CD14-positive monocyte (primary cell): ENCODE measurements around the gene THBS1. TPM values are rescaled to one million over a fixed set of nuclear protein-coding genes. Genes with fewer than 3 reads are reported as not detected.

Experiments
- DNase-seq, 3 donors: peaks; one replicate each; pipeline ENCODE4 v3.0.0-alpha.2; 2011 to 2022
- H2AFZ ChIP-seq: 2 replicates; pipeline ENCODE4 v1.6.0; 2012; ENCODE audit warnings: mild to moderate bottlenecking, low read depth, low read length, inconsistent platforms; ENCODE audit not compliant: insufficient read depth, poor library complexity, severe bottlenecking
- H3K27ac ChIP-seq, 2 donors: 1 replicate in 1 of 2; 2 replicates in 1 of 2; pipeline ENCODE4 v1.5.1; 2012 to 2013; ENCODE audit warnings: low read length in 2 of 2, control low read depth in 1 of 2, inconsistent platforms in 1 of 2, low read depth in 1 of 2, mild to moderate bottlenecking in 1 of 2
- H3K27me3 ChIP-seq, 2 donors: one replicate each; pipeline versions ENCODE4 v1.6.0 to v1.6.1; 2011 to 2013; ENCODE audit warnings: low read length in 2 of 2; ENCODE audit not compliant: control insufficient read depth in 2 of 2, insufficient read depth in 2 of 2
- H3K36me3 ChIP-seq, 2 donors: replicated peaks in 1 of 2; 1 replicate in 1 of 2; 2 replicates in 1 of 2; pipeline versions ENCODE4 v1.5.1 to v1.6.1; 2012 to 2013; ENCODE audit warnings: low read length in 2 of 2, control low read depth in 1 of 2, inconsistent platforms in 1 of 2, mild to moderate bottlenecking in 1 of 2; ENCODE audit not compliant: insufficient read depth in 2 of 2, control insufficient read depth in 1 of 2
- H3K4me1 ChIP-seq, 2 donors: 1 replicate in 1 of 2; 2 replicates in 1 of 2; pipeline versions ENCODE4 v1.5.1 to v1.6.1; 2012 to 2013; ENCODE audit warnings: low read length in 2 of 2, control low read depth in 1 of 2, inconsistent platforms in 1 of 2, mild to moderate bottlenecking in 1 of 2, moderate library complexity in 1 of 2; ENCODE audit not compliant: insufficient read depth in 2 of 2, control insufficient read depth in 1 of 2
- H3K4me2 ChIP-seq: replicated peaks from 2 replicates; pipeline ENCODE3; 2012; ENCODE audit warnings: low read length, moderate library complexity, mild to moderate bottlenecking; ENCODE audit not compliant: poor library complexity, severe bottlenecking; ENCODE audit errors: extremely low read depth
- H3K4me3 ChIP-seq, 3 experiments: fragments of 200-600 bp in 1 of 3; sonication (generic) in 1 of 3; replicated peaks in 1 of 3; 1 replicate in 2 of 3; 2 replicates in 1 of 3; pipeline ENCODE4 v1.5.1; 2011 to 2013; ENCODE audit warnings: low read length in 3 of 3, mild to moderate bottlenecking in 3 of 3, control low read depth in 2 of 3, low read depth in 2 of 3, inconsistent platforms in 1 of 3, moderate library complexity in 1 of 3
- H3K79me2 ChIP-seq: 2 replicates; pipeline ENCODE4 v1.6.0; 2012; ENCODE audit warnings: mild to moderate bottlenecking, control low read depth, inconsistent platforms, low read length, moderate library complexity; ENCODE audit not compliant: insufficient read depth
- H3K9ac ChIP-seq: 2 replicates; pipeline ENCODE4 v1.6.0; 2017; ENCODE audit warnings: low read length, mild to moderate bottlenecking; ENCODE audit not compliant: insufficient read depth, poor library complexity, severe bottlenecking
- H3K9me3 ChIP-seq, 2 donors: replicated peaks in 1 of 2; 1 replicate in 1 of 2; 2 replicates in 1 of 2; pipeline versions ENCODE4 v1.5.1 to v1.6.1; 2012 to 2013; ENCODE audit warnings: low read length in 2 of 2, control low read depth in 1 of 2; ENCODE audit not compliant: control insufficient read depth in 1 of 2, insufficient read depth in 1 of 2
- H4K20me1 ChIP-seq: 2 replicates; pipeline ENCODE4 v1.6.0; 2012; ENCODE audit warnings: mild to moderate bottlenecking, low read length, control low read depth, moderate library complexity; ENCODE audit not compliant: insufficient read depth
- H3K27ac Mint-ChIP-seq, 7 donors: one replicate each; pipeline ENCODE4 v1.8.0; 2020; ENCODE audit warnings: mild to moderate bottlenecking in 7 of 7, mixed read lengths in 7 of 7, moderate library complexity in 6 of 7, inconsistent platforms in 2 of 7
- H3K27me3 Mint-ChIP-seq, 3 donors: one replicate each; pipeline ENCODE4 v1.8.0; 2021 to 2022; ENCODE audit warnings: low read depth in 3 of 3, mild to moderate bottlenecking in 3 of 3, mixed read lengths in 3 of 3, moderate library complexity in 3 of 3, inconsistent platforms in 1 of 3
- H3K36me3 Mint-ChIP-seq, 2 donors: one replicate each; pipeline ENCODE4 v1.8.0; 2020; ENCODE audit warnings: mixed read lengths in 2 of 2, inconsistent platforms in 1 of 2, mild to moderate bottlenecking in 1 of 2
- H3K4me1 Mint-ChIP-seq: one replicate; pipeline ENCODE4 v1.8.0; 2020; ENCODE audit warnings: mild to moderate bottlenecking, mixed read lengths
- H3K4me3 Mint-ChIP-seq, 2 donors: one replicate each; pipeline ENCODE4 v1.8.0; 2020; ENCODE audit warnings: mild to moderate bottlenecking in 2 of 2, mixed read lengths in 2 of 2, moderate library complexity in 1 of 2
- H3K9me3 Mint-ChIP-seq, 7 donors: one replicate each; pipeline ENCODE4 v1.8.0; 2020 to 2022; ENCODE audit warnings: mixed read lengths in 7 of 7, mild to moderate bottlenecking in 6 of 7, moderate library complexity in 6 of 7, inconsistent platforms in 2 of 7
- CTCF ChIP-seq: fragments of 200-600 bp; IDR thresholded peaks from one replicate; pipeline ENCODE4 v1.8.0; 2022; ENCODE audit warnings: antibody characterized with exemption, mild to moderate bottlenecking
- WGBS: methylation state at CpG from one replicate; pipeline ENCODE4 v1.1.5; 2013; ENCODE audit warnings: missing lambda C conversion rate; ENCODE audit not compliant: insufficient coverage; 5-methylcytosine and 5-hydroxymethylcytosine counted together
- intact Hi-C, 2 donors: fragments of 100-400 bp; cut with micrococcal nuclease; formaldehyde crosslinking; loops; one replicate each; pipeline versions ENCODE4 v1.15.0 to v1.15.1; 2023
- polyA plus RNA-seq, 3 donors: library from polyadenylated mRNA; depleted of rRNA in 1 of 3; unstranded in 2 of 3; stranded (reverse) in 1 of 3; fragments of 300-500 nt in 2 of 3; fragments of >200 nt in 1 of 3; fragmentation: Illumina TruSeq in 2 of 3; gene quantifications; 1 replicate in 2 of 3; 2 replicates in 1 of 3; pipeline ENCODE4 v1.2.3, GENCODE V29; 2012 to 2021

Gene THBS1
- polyA plus RNA-seq, 3 donors = 0.52 to 151 (median 55.4) TPM

- Histone ChIP-seq H3K9me3 (no peaks in the 10 kb centered on the region), H3K79me2 (no peaks in the 10 kb centered on the region), H3K27me3 (peaks cover 8 to 17% of the 10 kb centered on the region in 2 donors), H3K9ac (no peak overlapping the region), H3K4me2 (no peak overlapping the region), H3K4me3 (no peak overlapping the region), H3K36me3 (no peaks in the 10 kb centered on the region), H3K27ac (no peak overlapping the region), H3K4me1 (peaks cover 0 to under 1% of the 10 kb centered on the region in 2 donors), H4K20me1 (no peaks in the 10 kb centered on the region), H2AFZ (no peak overlapping the region)
- Mint-ChIP-seq H3K27ac (no peak overlapping the region), H3K4me3 (no peak overlapping the region), H3K9me3 (peaks cover 0 to 2% (median 0%) of the 10 kb centered on the region in 7 donors), H3K27me3 (peaks cover 13 to 41% (median 19%) of the 10 kb centered on the region in 3 donors), H3K4me1 (peaks cover 13% of the 10 kb centered on the region), H3K36me3 (peaks cover 2 to 4% of the 10 kb centered on the region in 2 donors)
- no CpG with 5 or more reads among the region's 1 CpG for WGBS
- DNase-seq = peak in 1 of 3 donors; percentile 49
- intact Hi-C loops = loop anchor here in 1 of 2 donors (10.0 kb wide), 1 partner anchor 110 kb away; no protein-coding TSS in a partner anchor
- no peak for TF ChIP-seq CTCF
Observed at GRCh38 chr15:39574427-39574826, 6.5 kb upstream of the THBS1 start.

- no peaks in the 10 kb centered on the region for H3K79me2 ChIP-seq
- H3K4me1 Mint-ChIP-seq = peaks cover 20% of the 10 kb centered on the region
- H3K9me3 Mint-ChIP-seq = peaks cover 0 to 3% (median 0%) of the 10 kb centered on the region in 7 donors
- no peak for DNase-seq
- no peak overlapping the region for H3K27ac ChIP-seq
- no peak overlapping the region for H3K27ac Mint-ChIP-seq
- no CpG with 5 or more reads among the region's 6 CpGs for WGBS
- H3K4me2 ChIP-seq = no peak overlapping the region
- H3K36me3 ChIP-seq = no peaks in the 10 kb centered on the region
- H3K4me1 ChIP-seq = peaks cover 7 to 8% of the 10 kb centered on the region in 2 donors
- no peak overlapping the region for H3K4me3 Mint-ChIP-seq
- peaks cover 8 to 14% of the 10 kb centered on the region in 2 donors for H3K27me3 ChIP-seq
- TF ChIP-seq CTCF = no peak
- H3K27me3 Mint-ChIP-seq = peaks cover 15 to 44% (median 23%) of the 10 kb centered on the region in 3 donors
- no peaks in the 10 kb centered on the region for H3K9me3 ChIP-seq
- no peak overlapping the region for H3K9ac ChIP-seq
- peaks cover 2 to 4% of the 10 kb centered on the region in 2 donors for H3K36me3 Mint-ChIP-seq
- intact Hi-C loops = loop anchor here in 1 of 2 donors (5.0 to 10.0 kb wide), 2 partner anchors 110 to 758 kb away; no protein-coding TSS in a partner anchor
- H4K20me1 ChIP-seq = no peaks in the 10 kb centered on the region
- H2AFZ ChIP-seq = no peak overlapping the region
- no peak overlapping the region for H3K4me3 ChIP-seq
Observed at GRCh38 chr15:39575180-39575579, 5.7 kb upstream of the THBS1 start.
